ENCODE results near the gene PRMT1. TPM values are rescaled to one million over a fixed set of nuclear protein-coding genes. Genes with fewer than 3 reads are reported as not detected.

Gene PRMT1
- total and polyA plus RNA-seq, 9 of the 15 experiments (the other 6 are each of a cell fraction or from before 2014, with no cell fraction given): 13.3 to 464 (median 326) TPM

GRCh38 chr19:49667473-49667872 is 9.6 kb upstream of the PRMT1 start (continued):
- TF ChIP-seq HINFP (tag; conservative IDR thresholded peaks at IDR 0.05; ENCODE audit: low read depth) (no peak), REST (IDR thresholded peaks at IDR 0.05; ENCODE audit: borderline replicate concordance) (peak; percentile 71), REST (CRISPR knock-in tag; IDR thresholded peaks at IDR 0.05; ENCODE audit: low read depth) (no peak), MCM7 (IDR thresholded peaks at IDR 0.05) (no peak), ZMIZ1 (IDR thresholded peaks at IDR 0.05; ENCODE audit: low read depth in 2 of 2, low read length in 2 of 2) (peak in 1 of 2 experiments; percentile 77; a peak in 2 of 4 replicates), ETV6 (IDR thresholded peaks at IDR 0.05; ENCODE audit: borderline replicate concordance in 1 of 2, low read depth in 2 of 2, low read length in 1 of 2) (no peak), ETV6 (CRISPR knock-in tag; IDR thresholded peaks at IDR 0.05; ENCODE audit: borderline replicate concordance) (no peak), SPI1 (IDR thresholded peaks at IDR 0.05; ENCODE audit: borderline replicate concordance, low read depth, low read length) (peak; percentile 86), ZBTB49 (CRISPR knock-in tag; IDR thresholded peaks at IDR 0.05; ENCODE audit: borderline replicate concordance) (no peak)
- TF ChIP-seq, protein P1, sequence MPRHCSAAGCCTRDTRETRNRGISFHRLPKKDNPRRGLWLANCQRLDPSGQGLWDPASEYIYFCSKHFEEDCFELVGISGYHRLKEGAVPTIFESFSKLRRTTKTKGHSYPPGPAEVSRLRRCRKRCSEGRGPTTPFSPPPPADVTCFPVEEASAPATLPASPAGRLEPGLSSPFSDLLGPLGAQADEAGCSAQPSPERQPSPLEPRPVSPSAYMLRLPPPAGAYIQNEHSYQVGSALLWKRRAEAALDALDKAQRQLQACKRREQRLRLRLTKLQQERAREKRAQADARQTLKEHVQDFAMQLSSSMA (CRISPR knock-in tag; IDR thresholded peaks at IDR 0.05): no peak
